HG03039 (cell line): ENCODE results near the gene IL12RB2.

Source experiments
- ATAC-seq: cut with Tn5 transposase; IDR thresholded peaks from one replicate; pipeline ENCODE4 v1.9.1; 2021; ENCODE audit warnings: mild to moderate bottlenecking, moderate library complexity; ENCODE audit not compliant: unreplicated experiment

Gene IL12RB2

DNA sequence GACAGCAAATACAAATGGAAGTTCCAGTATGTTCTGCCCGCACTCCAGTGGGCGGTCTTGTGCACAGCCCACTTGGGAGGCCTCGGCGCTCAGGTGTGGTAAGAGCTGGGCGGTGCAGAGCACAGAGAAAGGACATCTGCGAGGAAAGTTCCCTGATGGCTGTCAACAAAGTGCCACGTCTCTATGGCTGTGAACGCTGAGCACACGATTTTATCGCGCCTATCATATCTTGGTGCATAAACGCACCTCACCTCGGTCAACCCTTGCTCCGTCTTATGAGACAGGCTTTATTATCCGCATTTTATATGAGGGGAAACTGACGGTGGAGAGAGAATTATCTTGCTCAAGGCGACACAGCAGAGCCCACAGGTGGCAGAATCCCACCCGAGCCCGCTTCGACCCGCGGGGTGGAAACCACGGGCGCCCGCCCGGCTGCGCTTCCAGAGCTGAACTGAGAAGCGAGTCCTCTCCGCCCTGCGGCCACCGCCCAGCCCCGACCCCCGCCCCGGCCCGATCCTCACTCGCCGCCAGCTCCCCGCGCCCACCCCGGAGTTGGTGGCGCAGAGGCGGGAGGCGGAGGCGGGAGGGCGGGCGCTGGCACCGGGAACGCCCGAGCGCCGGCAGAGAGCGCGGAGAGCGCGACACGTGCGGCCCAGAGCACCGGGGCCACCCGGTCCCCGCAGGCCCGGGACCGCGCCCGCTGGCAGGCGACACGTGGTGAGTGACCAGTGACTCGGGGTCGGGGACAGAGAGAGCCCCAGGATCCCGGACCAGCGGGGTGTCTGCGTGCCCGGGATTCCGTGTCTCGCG, at the start of gene IL12RB2:
Gene IL12RB2 (plus strand): TSS at position 623 of the 810 bp plus-strand sequence. CDS start 12,496 bp downstream, outside the sequence.
- ATAC-seq: peak; percentile 50

- no peak for ATAC-seq
Observed at GRCh38 chr1:67261680-67262079, 46.0 kb upstream of the IL12RB2 start.

- no peak for ATAC-seq
Observed at GRCh38 chr1:67262735-67263134, 44.9 kb upstream of the IL12RB2 start.

- no peak for ATAC-seq
Observed at GRCh38 chr1:67264152-67264551, 43.5 kb upstream of the IL12RB2 start.

DNA sequence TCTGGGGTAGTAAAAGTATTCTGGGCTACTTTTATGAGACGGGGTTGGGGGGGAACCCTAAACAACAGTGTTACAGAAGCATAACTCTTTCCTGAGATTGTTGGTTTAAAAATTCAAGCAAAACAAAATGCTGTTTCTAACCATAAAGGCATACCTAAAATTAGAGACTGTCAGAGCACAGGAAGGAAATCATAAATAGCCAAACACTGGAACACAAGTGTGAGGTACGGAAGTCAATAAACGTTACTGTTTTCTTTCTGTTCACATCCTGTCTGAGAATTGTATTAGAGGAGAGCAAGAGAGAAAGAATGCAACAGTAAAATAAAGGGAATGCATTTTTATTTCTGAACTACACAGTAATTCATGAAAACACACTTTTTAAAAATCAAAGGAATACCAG, 42.8 kb upstream of the IL12RB2 start:
- ATAC-seq: no peak

DNA sequence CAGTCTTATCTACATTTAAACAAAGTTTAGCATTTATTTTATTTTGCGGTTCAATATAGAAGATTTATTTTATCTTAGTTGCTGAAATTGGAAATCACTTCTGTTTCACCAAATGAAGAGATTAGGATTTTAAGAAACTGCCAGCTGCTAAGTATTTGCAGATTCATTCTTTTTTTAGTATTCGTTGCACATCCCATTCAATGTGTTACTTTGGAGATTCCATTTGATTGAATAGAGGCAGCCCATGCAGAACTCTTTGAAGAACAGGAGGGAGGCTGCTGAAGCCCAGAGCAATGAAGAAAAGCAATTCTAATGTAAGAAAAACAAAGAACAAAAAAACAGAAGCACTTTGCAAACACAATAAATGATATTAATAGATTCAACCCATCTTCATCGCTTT, 38.6 kb upstream of the IL12RB2 start:
- no peak for ATAC-seq

DNA sequence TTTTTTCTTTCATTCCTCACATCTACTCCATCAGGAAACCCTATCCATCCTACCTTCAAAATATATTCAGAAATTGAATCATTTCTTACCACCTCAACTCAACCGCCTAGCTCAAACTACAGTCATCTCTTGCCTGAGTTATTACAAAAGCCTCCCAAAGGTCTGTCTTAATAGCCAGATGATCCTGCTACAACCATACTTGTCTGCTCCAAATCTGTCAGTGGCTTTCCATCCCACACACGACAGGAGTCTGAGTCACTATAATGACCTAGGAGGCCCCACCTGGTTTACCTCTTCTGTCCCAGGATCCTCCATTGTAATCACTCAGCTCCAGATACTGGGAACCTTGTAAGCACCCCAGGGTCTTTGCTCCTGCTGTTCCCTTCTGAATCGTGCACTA, 37.1 kb upstream of the IL12RB2 start:
- ATAC-seq: no peak

DNA sequence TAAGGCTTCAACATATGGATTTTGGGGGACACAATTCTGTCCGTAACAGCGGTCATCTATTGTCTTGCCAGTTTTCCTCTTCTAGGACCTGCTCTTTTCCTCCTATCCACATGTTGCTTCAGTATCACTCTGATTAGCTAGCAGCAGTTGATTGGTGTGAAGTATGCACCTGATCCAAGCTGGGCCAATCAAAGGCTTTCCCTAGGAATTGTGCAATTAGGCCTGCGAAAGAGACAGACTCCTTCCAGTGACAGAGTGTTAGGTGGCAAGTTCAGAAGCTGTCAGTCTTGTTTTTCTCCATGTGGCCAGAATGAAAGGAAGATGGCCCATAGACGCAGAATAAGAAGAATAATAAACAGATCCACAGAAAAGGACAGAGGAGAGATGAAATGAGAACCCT, 34.1 kb upstream of the IL12RB2 start:
- ATAC-seq: no peak

DNA sequence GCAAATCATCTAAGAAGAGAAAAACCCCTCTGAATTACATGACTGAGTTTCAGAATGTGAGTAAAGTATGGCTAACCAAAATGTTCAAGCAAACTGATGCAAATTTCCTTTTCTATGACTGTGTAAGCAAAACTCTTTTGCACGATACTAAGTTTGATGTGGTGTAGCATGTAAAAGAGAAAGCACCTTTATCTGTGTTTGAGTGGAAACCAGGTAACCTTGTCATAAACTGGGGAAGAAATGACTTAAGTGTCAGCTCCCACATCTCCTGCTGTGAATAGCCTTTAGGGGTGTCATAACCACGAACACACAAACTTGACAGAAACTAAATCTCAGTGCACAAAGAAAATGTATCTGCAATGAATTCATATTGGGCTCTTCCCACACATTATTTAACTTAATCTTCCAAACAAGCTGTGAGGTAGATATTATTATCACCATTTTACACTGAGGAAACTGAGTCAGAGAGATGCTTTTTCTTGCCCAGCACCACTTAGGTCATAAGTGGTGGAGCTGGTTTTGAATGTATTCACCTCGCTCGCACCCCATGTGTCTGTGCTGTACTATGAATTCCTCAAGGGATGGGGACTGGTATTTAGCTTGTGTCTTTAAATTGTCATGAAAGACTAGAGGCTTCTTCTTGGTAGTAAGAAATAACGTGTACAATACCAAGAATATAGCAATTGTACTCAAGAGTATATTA, 32.9 kb upstream of the IL12RB2 start:
- ATAC-seq: peak; percentile 67

DNA sequence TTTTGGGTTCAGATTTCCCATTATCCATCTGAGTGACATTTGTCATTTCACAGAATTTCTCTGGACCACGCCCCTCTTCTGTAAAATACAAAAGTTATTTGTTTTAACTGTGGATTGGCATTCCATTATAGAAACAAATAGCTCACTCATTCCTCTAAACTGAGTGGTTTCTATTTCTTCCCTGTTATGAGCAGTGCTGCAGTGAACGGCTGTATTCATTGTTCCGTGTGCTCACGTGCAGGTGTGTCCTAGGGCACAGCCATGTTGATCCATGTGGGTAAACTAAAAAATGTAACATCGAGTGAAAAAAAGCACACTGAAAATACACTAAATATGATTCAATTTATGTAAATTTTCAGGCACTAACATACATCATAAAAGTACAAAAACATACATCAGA, 27.0 kb upstream of the IL12RB2 start:
- ATAC-seq: no peak

- no peak for ATAC-seq
Observed at GRCh38 chr1:67281244-67281643, 26.4 kb upstream of the IL12RB2 start.

GRCh38 chr1:67285780-67286488, 21.7 kb upstream of the IL12RB2 start:
- ATAC-seq: peak; percentile 46

DNA sequence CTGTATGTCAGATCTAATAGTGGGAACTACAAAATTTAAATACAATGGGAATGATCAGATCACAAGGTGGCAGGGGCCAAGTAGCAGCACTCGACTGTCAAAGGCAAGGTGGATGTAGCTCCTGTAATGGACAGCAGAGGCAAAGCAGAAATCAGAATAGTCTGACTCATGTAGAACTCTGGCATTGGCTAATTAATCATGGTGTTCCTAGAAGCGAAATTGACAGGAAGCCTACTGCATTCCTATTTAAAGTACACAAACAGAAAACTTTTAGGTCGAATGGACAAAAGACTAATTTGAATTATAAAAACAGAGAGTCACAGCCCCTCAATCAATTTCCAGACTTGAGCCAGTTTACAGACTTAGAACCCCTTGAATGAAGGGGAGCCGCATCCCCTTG, 17.4 kb upstream of the IL12RB2 start:
- ATAC-seq: no peak

GRCh38 chr1:67294836-67295617, 12.6 kb upstream of the IL12RB2 start:
- no peak for ATAC-seq

GRCh38 chr1:67298762-67299161, 8.9 kb upstream of the IL12RB2 start:
- ATAC-seq: no peak

- no peak for ATAC-seq
Observed at GRCh38 chr1:67299296-67299695, 8.4 kb upstream of the IL12RB2 start.

DNA sequence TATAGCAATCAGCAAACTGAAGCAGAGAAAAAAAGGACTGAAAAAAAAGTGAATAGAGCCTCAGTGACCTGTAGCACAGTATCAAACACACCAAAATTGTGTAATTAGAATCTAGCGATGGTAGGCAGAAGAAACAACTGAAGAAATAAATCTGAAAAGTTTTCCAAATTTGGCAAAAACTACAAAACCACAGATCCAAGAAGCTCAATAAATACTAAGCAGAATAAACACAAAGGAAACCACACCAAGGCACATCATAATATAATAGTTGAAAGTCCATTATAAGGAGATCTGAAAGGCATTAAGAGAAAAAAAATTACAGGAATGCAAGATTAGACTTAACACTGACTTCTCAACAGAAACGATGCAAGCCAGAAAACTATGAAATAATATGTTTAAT, 7.1 kb upstream of the IL12RB2 start:
- ATAC-seq: no peak

- no peak for ATAC-seq
Observed at GRCh38 chr1:67304023-67304422, 3.6 kb upstream of the IL12RB2 start.

DNA sequence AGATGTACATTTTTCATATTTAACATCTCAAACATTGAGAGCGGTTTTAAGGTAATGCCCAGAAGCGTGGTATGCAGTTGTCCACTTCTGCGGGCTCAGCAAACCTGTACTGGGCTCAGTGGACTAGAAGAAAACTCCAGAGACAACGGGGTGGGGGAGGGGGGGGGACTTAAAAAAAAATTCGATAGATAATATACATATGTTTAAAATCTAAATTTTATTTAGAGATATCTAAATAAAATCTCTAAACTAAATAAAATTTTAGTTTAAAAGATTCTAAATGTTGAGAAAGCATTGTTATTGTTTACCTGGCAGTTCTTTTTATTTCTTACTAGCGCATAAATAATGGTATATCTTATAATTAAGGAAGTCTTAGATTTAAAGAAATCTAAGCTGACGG, 1.1 kb upstream of the IL12RB2 start:
- no peak for ATAC-seq

DNA sequence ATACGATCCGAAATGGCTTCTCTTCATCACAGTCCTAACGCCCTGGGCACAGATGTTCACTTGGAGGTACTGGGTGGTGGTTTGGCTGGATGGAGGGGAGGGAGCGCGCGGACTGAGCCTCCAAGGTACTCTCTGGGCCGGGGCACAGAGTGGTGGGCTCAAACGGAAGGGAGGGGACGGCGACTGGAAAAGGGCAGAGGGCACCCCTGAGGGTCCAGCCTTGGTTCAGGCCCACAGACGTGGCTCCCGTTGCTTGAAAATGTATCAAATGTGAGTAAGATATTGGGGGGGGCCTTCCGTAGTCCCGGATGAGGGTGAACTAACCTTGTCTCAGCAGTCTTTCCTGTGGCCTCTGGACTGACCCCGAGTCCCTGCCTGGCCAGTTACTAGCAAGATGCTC, 463 bp downstream of the IL12RB2 start:
- peak; percentile 3 for ATAC-seq

- no peak for ATAC-seq
Observed at GRCh38 chr1:67312615-67313014, 4.9 kb downstream of the IL12RB2 start.
